K562 (cell line): Measurements from ENCODE around the gene SELPLG. TPM values are rescaled to one million over a fixed set of nuclear protein-coding genes. Genes with fewer than 3 reads are reported as not detected.

Experiments
- ATF3 ChIP-seq, 2 experiments: fragments of 450-650 bp in 1 of 2; sonication (generic) in 1 of 2; formaldehyde crosslinking in 1 of 2; IDR thresholded peaks in 1 of 2; conservative IDR thresholded peaks in 1 of 2; 2 replicates each; pipeline versions ENCODE4 v1.6.1 to v1.8.1; 2016 to 2023; ENCODE audit warnings: mild to moderate bottlenecking in 2 of 2, moderate library complexity in 2 of 2, inconsistent platforms in 1 of 2, missing genetic modification reagents in 1 of 2
- BCOR ChIP-seq: fragments of 450-650 bp; IDR thresholded peaks from 2 replicates; pipeline ENCODE4 v1.6.1; 2016
- BRF1 ChIP-seq: IDR thresholded peaks from 3 replicates; pipeline ENCODE4 v1.6.1; 2011; ENCODE audit warnings: borderline replicate concordance, mild to moderate bottlenecking; ENCODE audit not compliant: insufficient read length; ENCODE audit errors: extremely low read depth
- CBX3 ChIP-seq, 2 experiments: IDR thresholded peaks; 1 replicate in 1 of 2; 2 replicates in 1 of 2; pipeline ENCODE4 v1.6.1; 2012; ENCODE audit warnings: inconsistent platforms in 2 of 2, low read length in 2 of 2, borderline replicate concordance in 1 of 2, control low read depth in 1 of 2
- CREM ChIP-seq: IDR thresholded peaks from 2 replicates; pipeline ENCODE4 v1.6.1; 2014; ENCODE audit warnings: antibody characterized with exemption, low read depth
- EWSR1 ChIP-seq: fragments of 450-650 bp; IDR thresholded peaks from 2 replicates; pipeline ENCODE4 v1.6.1; 2018; ENCODE audit warnings: borderline replicate concordance, mild to moderate bottlenecking, low read depth, moderate library complexity; ENCODE audit not compliant: partially characterized antibody
- L3MBTL2 ChIP-seq: fragments of 450-650 bp; IDR thresholded peaks from 2 replicates; pipeline ENCODE4 v1.6.1; 2016; ENCODE audit warnings: mild to moderate bottlenecking, moderate library complexity
- MAFK ChIP-seq: IDR thresholded peaks from 2 replicates; pipeline ENCODE4 v1.6.1; 2011; ENCODE audit warnings: low read length, improper control_type of control experiment
- NR4A1 ChIP-seq, 2 experiments: fragments of 250-450 bp in 1 of 2; fragments of 450-650 bp in 1 of 2; sonication (Bioruptor Pico) in 1 of 2; IDR thresholded peaks; 2 replicates each; pipeline versions ENCODE4 v1.4.0 to v1.6.1; 2016 to 2020; ENCODE audit warnings: mild to moderate bottlenecking in 2 of 2, missing compliant biosample characterization in 1 of 2, missing genetic modification characterization in 1 of 2, moderate library complexity in 1 of 2
- TEAD4 ChIP-seq, 2 experiments: sonication (generic) in 1 of 2; formaldehyde crosslinking in 1 of 2; IDR thresholded peaks; 2 replicates each; pipeline versions ENCODE4 v1.6.1 to v1.8.0; 2012 to 2022; ENCODE audit warnings: borderline replicate concordance in 1 of 2, inconsistent platforms in 1 of 2, low read length in 1 of 2, mild to moderate bottlenecking in 1 of 2, missing genetic modification reagents in 1 of 2
- WHSC1 ChIP-seq: IDR thresholded peaks from one replicate; pipeline ENCODE4 v1.6.1; 2012; ENCODE audit warnings: low read length, control low read depth, inconsistent platforms
- ZNF175 ChIP-seq: fragments of 200-800 bp; sonication (Bioruptor generic); IDR thresholded peaks from 2 replicates; pipeline ENCODE4 v1.6.1; 2016; ENCODE audit warnings: low read depth, mild to moderate bottlenecking, missing genetic modification characterization, missing compliant biosample characterization
- ZNF212 ChIP-seq: fragments of 450-650 bp; formaldehyde crosslinking; IDR thresholded peaks from 2 replicates; pipeline ENCODE4 v1.4.0; 2020; ENCODE audit warnings: mild to moderate bottlenecking
- ZNF512 ChIP-seq: IDR thresholded peaks from 2 replicates; pipeline ENCODE4 v1.6.1; 2016; ENCODE audit warnings: missing genetic modification characterization, missing compliant biosample characterization
- ZNF764 ChIP-seq: fragments of 250-450 bp; sonication (Bioruptor Pico); IDR thresholded peaks from 2 replicates; pipeline ENCODE4 v1.4.0; 2020; ENCODE audit warnings: low read depth, mild to moderate bottlenecking, moderate library complexity
- polyA plus RNA-seq, 8 experiments: library from polyadenylated mRNA; depleted of rRNA in 4 of 8; stranded (reverse) in 5 of 8; unstranded in 3 of 8; fragments of >200 nt; fragmentation: Nextera tagmentation in 2 of 8; fragmentation: Illumina TruSeq in 1 of 8; extraction: Ambion mirVana in 2 of 8; extraction: Trizol in 1 of 8; gene quantifications; 2 replicates each; pipeline versions ENCODE4 v1.2.1 to v1.2.3, GENCODE V29; 2011 to 2014; ENCODE audit warnings: inconsistent platforms in 1 of 8, missing spikeins in 1 of 8
- total RNA-seq, 7 experiments: library from RNA; depleted of rRNA in 6 of 7; stranded (reverse); fragments of >200 nt in 6 of 7; fragmentation: Illumina TruSeq in 2 of 7; extraction: Trizol in 2 of 7; gene quantifications; 2 replicates each; pipeline versions ENCODE4 v1.2.1 to v1.2.3, GENCODE V29; 2011 to 2021; ENCODE audit warnings: low replicate concordance in 1 of 7
- TF ChIP-seq, protein P1 (sequence below): fragments of 450-650 bp; formaldehyde crosslinking; IDR thresholded peaks from 2 replicates; pipeline ENCODE4 v1.4.0; 2022; ENCODE audit warnings: mild to moderate bottlenecking, moderate library complexity
- TF ChIP-seq, protein P2 (sequence below): fragments of 450-650 bp; IDR thresholded peaks from 2 replicates; pipeline ENCODE4 v1.7.0; 2016; ENCODE audit warnings: borderline replicate concordance

Gene SELPLG
- total and polyA plus RNA-seq, 9 of the 15 experiments (the other 6 are each of a cell fraction or from before 2014, with no cell fraction given) = 0.22 to 10.2 (median 1.7) TPM

- no peak for TF ChIP-seq EWSR1
- TF ChIP-seq ZNF175 = peak; percentile 50; the same call in 1 of the 2 replicates
- TF ChIP-seq, protein P1, sequence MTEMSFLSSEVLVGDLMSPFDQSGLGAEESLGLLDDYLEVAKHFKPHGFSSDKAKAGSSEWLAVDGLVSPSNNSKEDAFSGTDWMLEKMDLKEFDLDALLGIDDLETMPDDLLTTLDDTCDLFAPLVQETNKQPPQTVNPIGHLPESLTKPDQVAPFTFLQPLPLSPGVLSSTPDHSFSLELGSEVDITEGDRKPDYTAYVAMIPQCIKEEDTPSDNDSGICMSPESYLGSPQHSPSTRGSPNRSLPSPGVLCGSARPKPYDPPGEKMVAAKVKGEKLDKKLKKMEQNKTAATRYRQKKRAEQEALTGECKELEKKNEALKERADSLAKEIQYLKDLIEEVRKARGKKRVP (CRISPR knock-in tag) = 0 out of 2 replicates have a peak, but pooled peaks have one; percentile 54
- 0 out of 2 replicates have a peak, but pooled peaks have one; percentile 36 for TF ChIP-seq ZNF764 (CRISPR knock-in tag)
- peak; percentile 46; the same call in 1 of the 2 replicates for TF ChIP-seq TEAD4 (IDR thresholded peaks at IDR 0.05; ENCODE audit: low read length)
- TF ChIP-seq TEAD4 (CRISPR knock-in tag; IDR thresholded peaks at IDR 0.05; ENCODE audit: borderline replicate concordance) = no peak
- TF ChIP-seq WHSC1 = no peak
- TF ChIP-seq, protein P2, sequence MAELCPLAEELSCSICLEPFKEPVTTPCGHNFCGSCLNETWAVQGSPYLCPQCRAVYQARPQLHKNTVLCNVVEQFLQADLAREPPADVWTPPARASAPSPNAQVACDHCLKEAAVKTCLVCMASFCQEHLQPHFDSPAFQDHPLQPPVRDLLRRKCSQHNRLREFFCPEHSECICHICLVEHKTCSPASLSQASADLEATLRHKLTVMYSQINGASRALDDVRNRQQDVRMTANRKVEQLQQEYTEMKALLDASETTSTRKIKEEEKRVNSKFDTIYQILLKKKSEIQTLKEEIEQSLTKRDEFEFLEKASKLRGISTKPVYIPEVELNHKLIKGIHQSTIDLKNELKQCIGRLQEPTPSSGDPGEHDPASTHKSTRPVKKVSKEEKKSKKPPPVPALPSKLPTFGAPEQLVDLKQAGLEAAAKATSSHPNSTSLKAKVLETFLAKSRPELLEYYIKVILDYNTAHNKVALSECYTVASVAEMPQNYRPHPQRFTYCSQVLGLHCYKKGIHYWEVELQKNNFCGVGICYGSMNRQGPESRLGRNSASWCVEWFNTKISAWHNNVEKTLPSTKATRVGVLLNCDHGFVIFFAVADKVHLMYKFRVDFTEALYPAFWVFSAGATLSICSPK = no peak
- peak; percentile 98 for TF ChIP-seq ATF3 (IDR thresholded peaks at IDR 0.05)
- 0 out of 2 replicates have a peak, but pooled peaks have one; percentile 36 for TF ChIP-seq ATF3 (CRISPR knock-in tag; conservative IDR thresholded peaks at IDR 0.05)
- TF ChIP-seq BCOR = no peak
- 0 out of 2 replicates have a peak, but pooled peaks have one; percentile 55 for TF ChIP-seq NR4A1 (CRISPR knock-in tag; IDR thresholded peaks at IDR 0.05)
- no peak for TF ChIP-seq NR4A1 (tag; IDR thresholded peaks at IDR 0.05)
- TF ChIP-seq MAFK = peak; percentile 16; the same call in 1 of the 2 replicates
- TF ChIP-seq BRF1 = no peak
- peak; percentile 60; the same call in 1 of the 2 replicates for TF ChIP-seq ZNF212
- TF ChIP-seq CREM = peak; percentile 95
- no peak for TF ChIP-seq ZNF512 (tag)
- peak; percentile 49 for TF ChIP-seq L3MBTL2
- TF ChIP-seq CBX3 (IDR thresholded peaks at IDR 0.05; ENCODE audit: borderline replicate concordance in 1 of 2, low read length in 2 of 2) = no peak; a peak in 1 of 3 replicates
These were observed 3.7 kb downstream of the SELPLG start (continued) for GRCh38 chr12:108629824-108630476.
